Neural crest cell (in vitro differentiated cells): Measurements from ENCODE around the gene GRIP2. TPM values are rescaled to one million over a fixed set of nuclear protein-coding genes. Genes with fewer than 3 reads are reported as not detected.

Experiments
- DNase-seq: peaks from one replicate; pipeline ENCODE4 v3.0.0; 2021; ENCODE audit warnings: low read depth, mixed read lengths, low spot score
- H3K27ac Mint-ChIP-seq: one replicate; pipeline ENCODE4 v1.8.0; 2021; ENCODE audit warnings: mild to moderate bottlenecking, mixed read lengths; ENCODE audit not compliant: unreplicated experiment
- H3K27me3 Mint-ChIP-seq: 2 replicates; pipeline ENCODE4 v1.8.0; 2021; ENCODE audit warnings: low read depth, mild to moderate bottlenecking, mixed read lengths
- H3K36me3 Mint-ChIP-seq: 2 replicates; pipeline ENCODE4 v1.8.0; 2021; ENCODE audit warnings: low read depth, mild to moderate bottlenecking, mixed read lengths
- H3K4me1 Mint-ChIP-seq: 2 replicates; pipeline ENCODE4 v1.8.0; 2021; ENCODE audit warnings: mixed read lengths
- H3K4me3 Mint-ChIP-seq: one replicate; pipeline ENCODE4 v1.8.0; 2021; ENCODE audit warnings: mild to moderate bottlenecking, mixed read lengths
- H3K9me3 Mint-ChIP-seq: 2 replicates; pipeline ENCODE4 v1.8.0; 2021; ENCODE audit warnings: mixed read lengths
- CTCF ChIP-seq: fragments of 200-600 bp; sonication (generic); conservative IDR thresholded peaks from 2 replicates; pipeline ENCODE4 v1.5.0; 2021; ENCODE audit warnings: antibody characterized with exemption, mild to moderate bottlenecking
- long read RNA-seq: library from polyadenylated mRNA; unstranded; transcript quantifications from one replicate; pipeline ENCODE4 v2.0.0, GENCODE V29; 2020
- total RNA-seq: library from RNA; stranded (reverse); gene quantifications from 2 replicates; pipeline ENCODE4 v1.2.1, GENCODE V29; 2021

The GRIP2 gene
- total RNA-seq, result 3.2 and 3.6 TPM in 2 replicates
- long read RNA-seq, result 0 reads

- peaks cover 35% of the 10 kb centered on the region for H3K4me1 Mint-ChIP-seq
- H3K4me3 Mint-ChIP-seq, result no peak within 1 kb of the TSS
- DNase-seq, result no peak
- peak within 1 kb of the TSS; percentile 27 for H3K27ac Mint-ChIP-seq
- peaks cover 2% of the 10 kb centered on the region for H3K27me3 Mint-ChIP-seq
- no peaks in the 10 kb centered on the region for H3K36me3 Mint-ChIP-seq
- no peak for TF ChIP-seq CTCF
- no peaks in the 10 kb centered on the region for H3K9me3 Mint-ChIP-seq
Observed at GRCh38 chr3:14539742-14540491, at the start of gene GRIP2. TSS of gene GRIP2 (minus strand) at chr3:14540342. CDS start at chr3:14540308, 34 bp downstream.

- H3K4me3 Mint-ChIP-seq, result no peak overlapping the region
- H3K27ac Mint-ChIP-seq, result no peak overlapping the region
- no peak for TF ChIP-seq CTCF
- H3K27me3 Mint-ChIP-seq, result peaks cover 5% of the 10 kb centered on the region
- no peaks in the 10 kb centered on the region for H3K36me3 Mint-ChIP-seq
- no peaks in the 10 kb centered on the region for H3K4me1 Mint-ChIP-seq
- no peaks in the 10 kb centered on the region for H3K9me3 Mint-ChIP-seq
- no peak for DNase-seq
Observed at GRCh38 chr3:14588425-14589112, 48.4 kb upstream of the GRIP2 start.

- H3K27ac Mint-ChIP-seq, result no peak overlapping the region
- peaks cover 5% of the 10 kb centered on the region for H3K27me3 Mint-ChIP-seq
- H3K36me3 Mint-ChIP-seq, result no peaks in the 10 kb centered on the region
Observed at GRCh38 chr3:14587740-14588360, 47.7 kb upstream of the GRIP2 start.

GRCh38 chr3:14586611-14587010, 46.5 kb upstream of the GRIP2 start:
- Mint-ChIP-seq H3K4me3 (no peak overlapping the region), H3K27ac (no peak overlapping the region), H3K36me3 (no peaks in the 10 kb centered on the region), H3K27me3 (peaks cover 5% of the 10 kb centered on the region), H3K4me1 (no peaks in the 10 kb centered on the region), H3K9me3 (no peaks in the 10 kb centered on the region)
- DNase-seq, result no peak
- no peak for TF ChIP-seq CTCF

More at GRCh38 chr3:14587740-14588360, 47.7 kb upstream of the GRIP2 start:
- no peak for DNase-seq
- H3K9me3 Mint-ChIP-seq, result no peaks in the 10 kb centered on the region
- no peaks in the 10 kb centered on the region for H3K4me1 Mint-ChIP-seq
- no peak overlapping the region for H3K4me3 Mint-ChIP-seq
- TF ChIP-seq CTCF, result no peak

GRCh38 chr3:14583548-14584091, 43.5 kb upstream of the GRIP2 start:
- TF ChIP-seq CTCF, result no peak
- Mint-ChIP-seq H3K4me1 (no peaks in the 10 kb centered on the region), H3K4me3 (no peak overlapping the region), H3K36me3 (no peaks in the 10 kb centered on the region), H3K27ac (no peak overlapping the region), H3K27me3 (no peaks in the 10 kb centered on the region), H3K9me3 (no peaks in the 10 kb centered on the region)
- no peak for DNase-seq
